A549 treated with dexamethasone at 1 μM for 4 hours (cell line): ENCODE results near the gene ZNF584. TPM values are rescaled to one million over a fixed set of nuclear protein-coding genes. Genes with fewer than 3 reads are reported as not detected.

Source experiments
- total RNA-seq: library from RNA; stranded (reverse); fragments of 200-300 nt; extraction: Qiagen RNA extraction; gene quantifications from 5 replicates; pipeline ENCODE4 v1.2.3, GENCODE V29; 2022

Gene ZNF584
- total RNA-seq: 17.0 to 19.0 TPM (median 18.4 TPM) in 5 replicates

GRCh38 chr19:58408152-58409009, at the start of gene ZNF584:
Gene ZNF584, plus strand, starts transcription at chr19:58408649. Its CDS starts 499 bp downstream, at chr19:58409148.

GRCh38 chr19:58362272-58362994, 46.0 kb upstream of the ZNF584 start, which contains the start of gene ZNF497:
Gene ZNF497, minus strand, starts transcription at chr19:58362751. Its CDS starts 5,116 bp downstream, at chr19:58357635.

GRCh38 chr19:58380662-58381459, 27.6 kb upstream of the ZNF584 start, which contains the start of gene ZNF837:
Gene ZNF837, minus strand, starts transcription at chr19:58381030. Its CDS starts 11,698 bp downstream, at chr19:58369332.

GRCh38 chr19:58386576-58387337, 21.7 kb upstream of the ZNF584 start, which contains the start of gene RPS5:
Gene RPS5, plus strand, starts transcription at chr19:58387269. Its CDS starts 869 bp downstream, at chr19:58388138.

GRCh38 chr19:58395220-58395978, 13.1 kb upstream of the ZNF584 start, which contains the start of gene RNF225:
Gene RNF225, plus strand, starts transcription at chr19:58395656. Its CDS starts 434 bp downstream, at chr19:58396090.

GRCh38 chr19:58439576-58440554, 31.4 kb downstream of the ZNF584 start, which contains the start of gene ZNF132:
Gene ZNF132, minus strand, starts transcription at chr19:58440153. Its CDS starts 332 bp downstream, at chr19:58439821.

GRCh38 chr19:58451358-58452101, 43.1 kb downstream of the ZNF584 start, which contains the start of gene ZNF324B:
Gene ZNF324B, plus strand, starts transcription at chr19:58451622. Its CDS starts 2,080 bp downstream, at chr19:58453702.

GRCh38 chr19:58466760-58467589, 58.5 kb downstream of the ZNF584 start, which contains the start of gene ZNF324:
Gene ZNF324, plus strand, starts transcription at chr19:58467080. Its CDS starts 2,106 bp downstream, at chr19:58469186.

Other genes with a start within 250 kb of the ZNF584 start
- 12.1 to 13.7 TPM (median 13.0 TPM) in 5 replicates for gene ZNF274, start 225.6 kb upstream of the ZNF584 start, total RNA-seq
- 11.2 to 18.7 TPM (median 17.9 TPM) in 5 replicates for gene ZNF544, start 179.7 kb upstream of the ZNF584 start, total RNA-seq
- gene ZNF8, start 129.7 kb upstream of the ZNF584 start, total RNA-seq: 1.2 to 1.5 TPM (median 1.3 TPM) in 5 replicates
- gene ERVK3-1, start 103.3 kb upstream of the ZNF584 start, total RNA-seq: 89.6 to 105 TPM (median 92.7 TPM) in 5 replicates
- gene ZSCAN22, start 81.7 kb upstream of the ZNF584 start, total RNA-seq: 2.5 to 3.2 TPM (median 2.9 TPM) in 5 replicates
- gene A1BG, start 55.2 kb upstream of the ZNF584 start, total RNA-seq: 8.6 to 11.0 TPM (median 10.2 TPM) in 5 replicates
- 0.74 to 1.6 TPM (median 1.1 TPM) in 5 replicates for gene ZNF497, start 45.9 kb upstream of the ZNF584 start, total RNA-seq
- gene ZNF837, start 27.6 kb upstream of the ZNF584 start, total RNA-seq: 0.86 to 1.5 TPM (median 1.2 TPM) in 5 replicates
- gene RPS5, start 21.4 kb upstream of the ZNF584 start, total RNA-seq: 1,918 to 2,176 TPM (median 2,046 TPM) in 5 replicates
- 0.11 to 0.19 TPM (median 0.17 TPM) in 3 of 5 replicates, not detected in the others for gene RNF225, start 13.0 kb upstream of the ZNF584 start, total RNA-seq
- gene ZNF132, start 31.5 kb downstream of the ZNF584 start, total RNA-seq: 0.08 to 0.14 TPM (median 0.09 TPM) in 5 replicates
- 5.5 to 7.9 TPM (median 7.5 TPM) in 5 replicates for gene ZNF324B, start 43.0 kb downstream of the ZNF584 start, total RNA-seq
- 8.1 to 10.5 TPM (median 10.2 TPM) in 5 replicates for gene ZNF324, start 58.4 kb downstream of the ZNF584 start, total RNA-seq
- gene ZNF446, start 67.7 kb downstream of the ZNF584 start, total RNA-seq: 9.8 to 12.3 TPM (median 11.4 TPM) in 5 replicates
- 20.1 to 31.2 TPM (median 26.7 TPM) in 5 replicates for gene SLC27A5, start 103.3 kb downstream of the ZNF584 start, total RNA-seq
- gene ZBTB45, start 111.2 kb downstream of the ZNF584 start, total RNA-seq: 11.1 to 22.6 TPM (median 21.3 TPM) in 5 replicates
- 620 to 956 TPM (median 843 TPM) in 5 replicates for gene TRIM28, start 135.4 kb downstream of the ZNF584 start, total RNA-seq
- 195 to 225 TPM (median 204 TPM) in 5 replicates for gene CHMP2A, start 146.5 kb downstream of the ZNF584 start, total RNA-seq
- 131 to 164 TPM (median 141 TPM) in 5 replicates for gene UBE2M, start 150.0 kb downstream of the ZNF584 start, total RNA-seq
- 6.6 to 15.0 TPM (median 12.8 TPM) in 5 replicates for gene MZF1, start 164.7 kb downstream of the ZNF584 start, total RNA-seq